K562 (cell line): ENCODE data around the gene SLC4A2. TPM values are rescaled to one million over a fixed set of nuclear protein-coding genes. Genes with fewer than 3 reads are reported as not detected.

Source experiments
- ATF7 ChIP-seq: fragments of 450-650 bp; IDR thresholded peaks from 2 replicates; pipeline ENCODE4 v1.7.1; 2014; ENCODE audit warnings: mild to moderate bottlenecking, moderate library complexity
- CEBPB ChIP-seq: fragments of 450-650 bp; IDR thresholded peaks from 2 replicates; pipeline ENCODE4 v1.6.1; 2016; ENCODE audit warnings: missing genetic modification characterization, missing compliant biosample characterization
- DPF2 ChIP-seq: fragments of 450-650 bp; IDR thresholded peaks from 2 replicates; pipeline ENCODE4 v1.6.1; 2016
- ETV1 ChIP-seq: fragments of 450-650 bp; conservative IDR thresholded peaks from 2 replicates; pipeline ENCODE4 v1.6.1; 2016; ENCODE audit warnings: missing genetic modification characterization, control low read depth, low read depth, missing compliant biosample characterization
- IFI16 ChIP-seq: fragments of 250-450 bp; sonication (Bioruptor Pico); IDR thresholded peaks from 2 replicates; pipeline ENCODE4 v2.1.2; 2022; ENCODE audit warnings: mild to moderate bottlenecking, inconsistent platforms
- SLC30A9 ChIP-seq: fragments of 250-450 bp; sonication (Bioruptor Pico); IDR thresholded peaks from 2 replicates; pipeline ENCODE4 v1.8.0; 2022; ENCODE audit warnings: mild to moderate bottlenecking, moderate library complexity
- TBL1XR1 ChIP-seq, 2 experiments: IDR thresholded peaks; 2 replicates each; pipeline ENCODE4 v1.6.1; 2012; ENCODE audit warnings: improper control_type of control experiment in 2 of 2, low read length in 2 of 2, mild to moderate bottlenecking in 1 of 2
- ZC3H8 ChIP-seq: fragments of 450-650 bp; IDR thresholded peaks from 2 replicates; pipeline ENCODE4 v1.6.1; 2017
- ZNF175 ChIP-seq: fragments of 200-800 bp; sonication (Bioruptor generic); IDR thresholded peaks from 2 replicates; pipeline ENCODE4 v1.6.1; 2016; ENCODE audit warnings: low read depth, mild to moderate bottlenecking, missing genetic modification characterization, missing compliant biosample characterization
- ZNF224 ChIP-seq: sonication (generic); formaldehyde crosslinking; IDR thresholded peaks from 2 replicates; pipeline ENCODE4 v1.8.0; 2022; ENCODE audit warnings: mild to moderate bottlenecking, missing genetic modification reagents
- ZNF274 ChIP-seq: IDR thresholded peaks from 2 replicates; pipeline ENCODE4 v1.6.1; 2011; ENCODE audit warnings: low read depth, mild to moderate bottlenecking, low read length, moderate library complexity, borderline replicate concordance
- polyA plus RNA-seq, 8 experiments: library from polyadenylated mRNA; depleted of rRNA in 4 of 8; stranded (reverse) in 5 of 8; unstranded in 3 of 8; fragments of >200 nt; fragmentation: Nextera tagmentation in 2 of 8; fragmentation: Illumina TruSeq in 1 of 8; extraction: Ambion mirVana in 2 of 8; extraction: Trizol in 1 of 8; gene quantifications; 2 replicates each; pipeline versions ENCODE4 v1.2.1 to v1.2.3, GENCODE V29; 2011 to 2014; ENCODE audit warnings: inconsistent platforms in 1 of 8, missing spikeins in 1 of 8
- total RNA-seq, 7 experiments: library from RNA; depleted of rRNA in 6 of 7; stranded (reverse); fragments of >200 nt in 6 of 7; fragmentation: Illumina TruSeq in 2 of 7; extraction: Trizol in 2 of 7; gene quantifications; 2 replicates each; pipeline versions ENCODE4 v1.2.1 to v1.2.3, GENCODE V29; 2011 to 2021; ENCODE audit warnings: low replicate concordance in 1 of 7
- TF ChIP-seq, protein P1 (sequence below): fragments of 250-450 bp; sonication (Bioruptor Pico); IDR thresholded peaks from 2 replicates; pipeline ENCODE4 v1.4.0; 2020
- TF ChIP-seq, protein P2 (sequence below): IDR thresholded peaks from 2 replicates; pipeline ENCODE4 v1.6.1; 2014; ENCODE audit warnings: antibody characterized with exemption
- TF ChIP-seq, protein P3 (sequence below), 2 experiments: IDR thresholded peaks; 2 replicates each; pipeline ENCODE4 v1.6.1; 2012; ENCODE audit warnings: improper control_type of control experiment in 2 of 2, low read depth in 2 of 2, low read length in 2 of 2, borderline replicate concordance in 1 of 2
- TF ChIP-seq, protein P4 (sequence below): fragments of 150-350 bp; conservative IDR thresholded peaks from 2 replicates; pipeline ENCODE4 v1.6.1; 2014; ENCODE audit warnings: low read length

Gene SLC4A2
- total and polyA plus RNA-seq, 9 of the 15 experiments (the other 6 are each of a cell fraction or from before 2014, with no cell fraction given), result 11.4 to 375 (median 130) TPM

DNA sequence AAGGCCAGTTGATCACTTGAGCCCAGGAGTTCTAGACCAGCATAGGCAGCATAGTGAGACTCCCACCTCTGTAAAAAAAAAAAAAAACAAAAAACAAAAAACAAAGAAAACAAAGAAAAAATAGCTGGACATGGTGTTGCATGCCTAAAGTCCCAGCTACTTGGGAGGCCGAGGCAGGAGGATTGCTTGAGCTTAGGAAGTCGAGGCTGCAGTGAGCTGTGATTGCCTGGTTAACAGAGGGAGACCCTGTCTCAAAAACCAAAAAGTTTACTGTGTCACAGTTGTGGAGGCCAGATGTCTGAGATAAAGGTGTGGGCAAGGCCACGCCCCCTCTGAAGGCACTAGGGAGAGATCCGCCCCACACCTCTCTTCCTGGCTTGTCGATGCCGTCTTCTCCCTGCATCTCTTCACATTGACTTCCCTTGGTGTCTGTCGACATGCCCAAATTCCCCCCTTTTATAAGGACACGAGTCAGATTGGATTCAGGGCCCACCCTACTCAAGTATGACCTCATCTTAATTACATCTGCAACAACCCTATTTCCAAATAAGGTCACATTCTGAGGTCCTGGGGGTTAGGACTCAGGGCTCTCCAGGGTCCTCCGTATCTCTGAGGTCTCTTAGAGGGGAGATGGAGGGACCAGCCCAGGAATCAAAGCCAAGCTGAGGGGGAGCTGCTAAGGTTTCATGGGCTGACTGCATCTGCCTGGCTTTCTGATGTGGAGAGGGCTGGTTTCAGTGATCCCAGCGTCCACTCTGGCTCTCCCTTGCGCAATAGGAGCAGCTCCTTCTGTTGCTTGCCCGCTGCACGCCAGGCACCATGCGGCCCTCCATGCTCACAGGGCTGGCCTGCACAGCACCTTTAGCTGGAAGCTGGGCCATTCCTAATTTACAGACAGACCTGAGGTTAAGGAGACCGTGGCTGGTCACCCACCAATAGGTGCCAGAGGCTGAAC lies 50.0 kb downstream of the SLC4A2 start (continued):
- TF ChIP-seq, protein P1, sequence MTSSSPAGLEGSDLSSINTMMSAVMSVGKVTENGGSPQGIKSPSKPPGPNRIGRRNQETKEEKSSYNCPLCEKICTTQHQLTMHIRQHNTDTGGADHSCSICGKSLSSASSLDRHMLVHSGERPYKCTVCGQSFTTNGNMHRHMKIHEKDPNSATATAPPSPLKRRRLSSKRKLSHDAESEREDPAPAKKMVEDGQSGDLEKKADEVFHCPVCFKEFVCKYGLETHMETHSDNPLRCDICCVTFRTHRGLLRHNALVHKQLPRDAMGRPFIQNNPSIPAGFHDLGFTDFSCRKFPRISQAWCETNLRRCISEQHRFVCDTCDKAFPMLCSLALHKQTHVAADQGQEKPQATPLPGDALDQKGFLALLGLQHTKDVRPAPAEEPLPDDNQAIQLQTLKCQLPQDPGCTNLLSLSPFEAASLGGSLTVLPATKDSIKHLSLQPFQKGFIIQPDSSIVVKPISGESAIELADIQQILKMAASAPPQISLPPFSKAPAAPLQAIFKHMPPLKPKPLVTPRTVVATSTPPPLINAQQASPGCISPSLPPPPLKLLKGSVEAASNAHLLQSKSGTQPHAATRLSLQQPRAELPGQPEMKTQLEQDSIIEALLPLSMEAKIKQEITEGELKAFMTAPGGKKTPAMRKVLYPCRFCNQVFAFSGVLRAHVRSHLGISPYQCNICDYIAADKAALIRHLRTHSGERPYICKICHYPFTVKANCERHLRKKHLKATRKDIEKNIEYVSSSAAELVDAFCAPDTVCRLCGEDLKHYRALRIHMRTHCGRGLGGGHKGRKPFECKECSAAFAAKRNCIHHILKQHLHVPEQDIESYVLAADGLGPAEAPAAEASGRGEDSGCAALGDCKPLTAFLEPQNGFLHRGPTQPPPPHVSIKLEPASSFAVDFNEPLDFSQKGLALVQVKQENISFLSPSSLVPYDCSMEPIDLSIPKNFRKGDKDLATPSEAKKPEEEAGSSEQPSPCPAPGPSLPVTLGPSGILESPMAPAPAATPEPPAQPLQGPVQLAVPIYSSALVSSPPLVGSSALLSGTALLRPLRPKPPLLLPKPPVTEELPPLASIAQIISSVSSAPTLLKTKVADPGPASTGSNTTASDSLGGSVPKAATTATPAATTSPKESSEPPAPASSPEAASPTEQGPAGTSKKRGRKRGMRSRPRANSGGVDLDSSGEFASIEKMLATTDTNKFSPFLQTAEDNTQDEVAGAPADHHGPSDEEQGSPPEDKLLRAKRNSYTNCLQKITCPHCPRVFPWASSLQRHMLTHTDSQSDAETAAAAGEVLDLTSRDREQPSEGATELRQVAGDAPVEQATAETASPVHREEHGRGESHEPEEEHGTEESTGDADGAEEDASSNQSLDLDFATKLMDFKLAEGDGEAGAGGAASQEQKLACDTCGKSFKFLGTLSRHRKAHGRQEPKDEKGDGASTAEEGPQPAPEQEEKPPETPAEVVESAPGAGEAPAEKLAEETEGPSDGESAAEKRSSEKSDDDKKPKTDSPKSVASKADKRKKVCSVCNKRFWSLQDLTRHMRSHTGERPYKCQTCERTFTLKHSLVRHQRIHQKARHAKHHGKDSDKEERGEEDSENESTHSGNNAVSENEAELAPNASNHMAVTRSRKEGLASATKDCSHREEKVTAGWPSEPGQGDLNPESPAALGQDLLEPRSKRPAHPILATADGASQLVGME, result no peak
- TF ChIP-seq, protein P2, sequence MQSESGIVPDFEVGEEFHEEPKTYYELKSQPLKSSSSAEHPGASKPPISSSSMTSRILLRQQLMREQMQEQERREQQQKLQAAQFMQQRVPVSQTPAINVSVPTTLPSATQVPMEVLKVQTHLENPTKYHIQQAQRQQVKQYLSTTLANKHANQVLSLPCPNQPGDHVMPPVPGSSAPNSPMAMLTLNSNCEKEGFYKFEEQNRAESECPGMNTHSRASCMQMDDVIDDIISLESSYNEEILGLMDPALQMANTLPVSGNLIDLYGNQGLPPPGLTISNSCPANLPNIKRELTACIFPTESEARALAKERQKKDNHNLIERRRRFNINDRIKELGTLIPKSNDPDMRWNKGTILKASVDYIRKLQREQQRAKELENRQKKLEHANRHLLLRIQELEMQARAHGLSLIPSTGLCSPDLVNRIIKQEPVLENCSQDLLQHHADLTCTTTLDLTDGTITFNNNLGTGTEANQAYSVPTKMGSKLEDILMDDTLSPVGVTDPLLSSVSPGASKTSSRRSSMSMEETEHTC, result no peak
- TF ChIP-seq DPF2 (peak; percentile 87), ZNF175 (CRISPR knock-in tag) (no peak), IFI16 (CRISPR knock-in tag) (no peak), ZNF224 (CRISPR knock-in tag) (no peak), ZC3H8 (no peak), TBL1XR1 (IDR thresholded peaks at IDR 0.05; ENCODE audit: low read length in 2 of 2) (no peak), CEBPB (peak; percentile 99), ATF7 (peak; percentile 90), ZNF274 (no peak), ETV1 (no peak), SLC30A9 (CRISPR knock-in tag) (no peak)
- TF ChIP-seq, protein P3, sequence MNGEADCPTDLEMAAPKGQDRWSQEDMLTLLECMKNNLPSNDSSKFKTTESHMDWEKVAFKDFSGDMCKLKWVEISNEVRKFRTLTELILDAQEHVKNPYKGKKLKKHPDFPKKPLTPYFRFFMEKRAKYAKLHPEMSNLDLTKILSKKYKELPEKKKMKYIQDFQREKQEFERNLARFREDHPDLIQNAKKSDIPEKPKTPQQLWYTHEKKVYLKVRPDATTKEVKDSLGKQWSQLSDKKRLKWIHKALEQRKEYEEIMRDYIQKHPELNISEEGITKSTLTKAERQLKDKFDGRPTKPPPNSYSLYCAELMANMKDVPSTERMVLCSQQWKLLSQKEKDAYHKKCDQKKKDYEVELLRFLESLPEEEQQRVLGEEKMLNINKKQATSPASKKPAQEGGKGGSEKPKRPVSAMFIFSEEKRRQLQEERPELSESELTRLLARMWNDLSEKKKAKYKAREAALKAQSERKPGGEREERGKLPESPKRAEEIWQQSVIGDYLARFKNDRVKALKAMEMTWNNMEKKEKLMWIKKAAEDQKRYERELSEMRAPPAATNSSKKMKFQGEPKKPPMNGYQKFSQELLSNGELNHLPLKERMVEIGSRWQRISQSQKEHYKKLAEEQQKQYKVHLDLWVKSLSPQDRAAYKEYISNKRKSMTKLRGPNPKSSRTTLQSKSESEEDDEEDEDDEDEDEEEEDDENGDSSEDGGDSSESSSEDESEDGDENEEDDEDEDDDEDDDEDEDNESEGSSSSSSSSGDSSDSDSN (IDR thresholded peaks at IDR 0.05; ENCODE audit: borderline replicate concordance in 1 of 2, low read depth in 2 of 2, low read length in 2 of 2), result no peak
- TF ChIP-seq, protein P4, sequence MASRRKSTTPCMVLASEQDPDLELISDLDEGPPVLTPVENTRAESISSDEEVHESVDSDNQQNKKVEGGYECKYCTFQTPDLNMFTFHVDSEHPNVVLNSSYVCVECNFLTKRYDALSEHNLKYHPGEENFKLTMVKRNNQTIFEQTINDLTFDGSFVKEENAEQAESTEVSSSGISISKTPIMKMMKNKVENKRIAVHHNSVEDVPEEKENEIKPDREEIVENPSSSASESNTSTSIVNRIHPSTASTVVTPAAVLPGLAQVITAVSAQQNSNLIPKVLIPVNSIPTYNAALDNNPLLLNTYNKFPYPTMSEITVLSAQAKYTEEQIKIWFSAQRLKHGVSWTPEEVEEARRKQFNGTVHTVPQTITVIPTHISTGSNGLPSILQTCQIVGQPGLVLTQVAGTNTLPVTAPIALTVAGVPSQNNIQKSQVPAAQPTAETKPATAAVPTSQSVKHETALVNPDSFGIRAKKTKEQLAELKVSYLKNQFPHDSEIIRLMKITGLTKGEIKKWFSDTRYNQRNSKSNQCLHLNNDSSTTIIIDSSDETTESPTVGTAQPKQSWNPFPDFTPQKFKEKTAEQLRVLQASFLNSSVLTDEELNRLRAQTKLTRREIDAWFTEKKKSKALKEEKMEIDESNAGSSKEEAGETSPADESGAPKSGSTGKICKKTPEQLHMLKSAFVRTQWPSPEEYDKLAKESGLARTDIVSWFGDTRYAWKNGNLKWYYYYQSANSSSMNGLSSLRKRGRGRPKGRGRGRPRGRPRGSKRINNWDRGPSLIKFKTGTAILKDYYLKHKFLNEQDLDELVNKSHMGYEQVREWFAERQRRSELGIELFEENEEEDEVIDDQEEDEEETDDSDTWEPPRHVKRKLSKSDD, result no peak
